Erythroblast (primary cell): ENCODE measurements around the gene HEATR1.

Experiments used
- GATA1 ChIP-seq: IDR thresholded peaks from 2 replicates; pipeline ENCODE4 v1.6.1; 2011; ENCODE audit warnings: low read depth, mild to moderate bottlenecking, control low read depth, low read length, moderate library complexity
- POLR2A ChIP-seq: IDR thresholded peaks from 2 replicates; pipeline ENCODE4 v1.6.1; 2011; ENCODE audit warnings: mild to moderate bottlenecking, low read length

DNA sequence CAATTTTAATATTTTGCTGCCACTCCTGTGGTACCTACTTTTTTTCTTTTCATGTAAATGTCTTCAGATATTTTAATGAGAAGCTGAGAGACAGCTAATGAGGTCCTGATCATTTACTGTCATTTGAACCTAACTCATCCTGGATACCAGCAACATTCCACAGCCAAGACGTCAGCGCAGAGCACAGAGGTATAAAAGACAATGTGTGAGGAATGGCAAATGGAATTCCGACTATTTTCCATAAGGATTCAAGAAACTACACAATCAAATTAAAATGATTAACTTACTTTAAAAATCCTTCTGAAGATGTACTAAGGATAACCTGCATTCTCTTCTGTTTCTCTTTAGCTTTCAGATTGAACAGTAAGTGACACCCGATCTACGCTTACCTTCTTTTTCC is 38.8 kb downstream of the HEATR1 start:
- TF ChIP-seq POLR2A = no peak
- no peak for TF ChIP-seq GATA1
